NCI-H1436 treated with DMSO at 0.1 percent for 48 hours (cell line): ENCODE measurements around the gene KRTAP12-2.

ENCODE experiments used
- DNase-seq: peaks from one replicate; lab custom pipeline; 2025; lab: John Stamatoyannopoulos, UW

KRTAP12-2 gene

DNA sequence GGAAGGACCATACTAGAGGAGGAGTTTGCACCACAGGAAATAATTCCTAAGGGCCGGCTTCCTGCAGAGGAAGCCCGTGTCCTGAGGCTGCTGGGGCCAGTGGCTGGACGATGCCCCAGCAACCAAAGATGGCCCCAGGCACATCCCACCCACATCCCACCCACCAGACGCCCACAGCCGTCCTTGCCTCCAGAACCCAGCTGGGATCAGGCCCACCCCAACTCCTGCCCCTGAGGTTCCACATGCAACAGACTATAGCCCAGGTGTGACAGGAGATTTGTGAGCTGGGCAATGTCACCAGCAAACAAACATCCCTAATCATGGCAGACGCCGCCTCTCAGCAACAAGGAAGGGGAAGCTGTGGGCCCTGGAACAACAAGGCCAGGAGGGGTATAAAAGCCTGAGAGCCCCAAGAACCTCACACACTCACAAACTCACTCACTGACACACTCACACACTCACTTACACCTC, 40.0 kb downstream of the KRTAP12-2 start, which contains the start of gene KRTAP10-9:
Gene KRTAP10-9 (plus strand): TSS at position 421 of the 471 bp plus-strand sequence. CDS start 79 bp downstream, outside the sequence.
- no peak for DNase-seq

DNA sequence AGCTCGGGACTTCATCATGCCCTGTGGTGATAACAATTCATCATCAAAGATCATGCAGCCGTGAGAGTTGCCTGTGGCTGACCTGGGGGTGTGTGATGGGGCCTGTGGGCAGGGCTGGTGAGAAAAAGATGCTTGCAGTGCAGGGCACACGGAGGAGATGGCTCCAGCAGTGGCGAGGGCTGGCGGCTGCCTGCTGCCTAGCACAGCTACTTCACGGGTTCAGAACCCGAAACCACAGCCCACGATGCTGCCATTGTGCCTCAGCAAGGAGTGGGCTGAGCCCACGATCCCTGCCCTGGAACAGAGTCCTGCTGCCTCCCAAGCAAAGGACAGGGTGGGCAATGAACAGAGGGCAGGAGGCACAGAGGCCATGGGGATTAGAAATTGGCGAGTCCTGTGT, 40.5 kb downstream of the KRTAP12-2 start:
- no peak for DNase-seq

DNA sequence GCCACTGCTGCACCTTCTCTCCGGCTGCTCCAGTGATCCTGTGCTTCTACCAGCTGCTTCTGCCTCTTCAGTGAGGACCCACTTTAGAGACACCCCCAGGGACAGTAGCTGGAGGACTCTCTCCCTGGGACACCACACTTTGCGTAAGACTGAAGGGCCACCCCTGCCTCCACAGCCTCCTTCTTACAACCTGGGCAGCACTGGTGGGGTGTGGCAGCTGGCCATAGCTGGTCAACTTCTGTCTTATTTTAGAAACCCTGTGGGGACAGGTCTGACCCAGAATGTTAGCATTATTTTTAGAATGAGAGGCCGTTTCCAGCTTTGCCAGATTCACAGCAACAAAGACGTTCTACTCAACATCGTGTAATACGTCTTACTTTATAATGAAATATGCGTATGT, 41.0 kb downstream of the KRTAP12-2 start:
- no peak for DNase-seq

DNA sequence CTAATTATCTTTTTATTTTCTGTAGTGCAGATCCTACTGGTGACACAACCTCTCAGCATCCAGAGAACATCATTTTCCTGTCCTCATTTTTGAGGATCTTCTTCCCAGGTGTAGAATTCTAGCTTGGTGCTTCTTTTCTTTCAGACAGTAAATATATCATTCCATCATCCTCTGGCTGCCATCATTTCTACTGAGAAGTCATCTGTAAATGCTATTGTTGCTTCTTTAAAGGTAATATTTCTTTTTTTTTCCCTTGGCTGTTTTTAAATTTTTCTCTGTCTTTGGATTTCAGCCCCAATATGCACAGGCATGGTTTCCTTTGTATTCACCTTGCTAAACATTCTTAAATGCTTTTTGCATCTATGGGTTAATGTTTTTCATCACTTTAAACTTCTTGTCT, 43.2 kb downstream of the KRTAP12-2 start:
- DNase-seq: no peak

DNA sequence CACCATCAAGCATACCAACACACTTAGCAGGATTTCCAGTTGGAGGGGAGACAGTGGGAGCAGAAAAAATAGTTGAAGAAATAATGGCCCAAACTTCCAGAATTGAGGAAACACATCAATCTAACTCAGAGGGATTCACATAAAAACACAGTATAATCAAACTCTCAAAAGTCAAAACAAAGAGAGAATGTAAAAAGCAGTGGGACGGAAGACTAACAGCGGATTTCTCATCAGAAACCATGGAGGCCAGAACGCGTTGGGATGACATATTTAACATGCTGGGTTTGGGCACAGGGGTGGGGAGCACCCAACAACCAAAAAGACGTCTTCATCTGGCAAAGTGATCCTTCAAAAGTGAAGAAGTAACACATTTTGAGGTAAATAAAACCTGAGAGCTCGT, 46.8 kb downstream of the KRTAP12-2 start:
- DNase-seq: no peak

DNA sequence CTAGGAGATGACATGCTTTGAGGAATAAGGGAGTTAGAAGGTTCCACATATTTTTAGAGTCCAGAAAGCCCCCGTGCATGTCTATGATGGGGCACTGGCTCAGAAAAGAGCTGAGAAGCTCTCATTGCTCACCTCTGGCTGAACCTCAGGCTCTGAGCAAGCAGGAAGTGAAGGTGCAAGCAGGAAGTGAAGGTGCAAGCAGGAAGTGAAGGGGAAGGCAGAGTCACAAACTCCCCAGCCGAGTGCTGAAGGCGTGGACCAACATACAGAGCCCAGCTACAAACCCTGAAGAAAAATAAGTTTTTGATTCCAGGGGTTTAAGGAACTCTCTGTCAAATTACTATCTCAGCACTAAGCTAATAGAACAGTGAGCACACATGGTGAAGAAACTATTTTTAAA, 47.8 kb downstream of the KRTAP12-2 start:
- no peak for DNase-seq

DNA sequence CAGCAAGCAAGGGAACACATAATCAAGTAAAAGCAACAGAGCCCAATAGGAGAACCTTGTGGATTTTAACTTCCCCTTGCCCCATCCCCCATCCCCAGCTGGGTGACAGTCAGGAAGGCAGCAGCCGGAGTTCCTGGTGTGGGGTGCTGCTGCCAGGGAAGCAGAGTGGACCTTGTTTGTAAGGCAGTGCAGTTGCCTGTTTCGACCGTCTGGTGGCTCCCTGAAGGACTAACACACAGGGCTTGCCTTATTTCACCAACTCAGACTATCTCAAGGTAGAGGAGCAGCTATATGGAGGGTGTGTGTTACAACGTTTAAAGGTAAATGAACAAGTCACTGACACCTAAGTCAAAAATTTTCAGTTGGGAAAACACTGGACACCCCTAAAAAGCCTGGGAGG, 48.2 kb downstream of the KRTAP12-2 start:
- no peak for DNase-seq

DNA sequence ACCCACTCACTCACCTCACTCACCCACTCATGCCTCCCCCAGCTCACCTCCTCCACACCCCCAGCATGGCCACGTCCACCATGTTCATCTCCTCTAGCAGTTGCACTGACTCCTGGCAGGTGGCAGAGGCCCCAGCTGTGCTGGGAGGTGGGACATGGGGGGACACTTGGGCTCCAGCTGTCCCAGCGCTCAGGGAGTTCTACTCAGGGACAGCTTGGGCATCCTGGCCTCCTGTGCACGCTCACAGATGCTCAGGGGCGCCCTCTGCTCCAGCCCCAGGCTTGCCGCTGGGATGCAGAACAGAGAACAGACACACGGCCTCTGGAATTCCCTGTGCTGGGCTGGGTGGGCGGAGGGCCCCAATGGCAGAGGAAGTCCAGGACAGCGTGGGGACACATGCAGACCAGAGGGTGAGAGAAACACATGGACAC, 49.6 kb downstream of the KRTAP12-2 start:
- DNase-seq: no peak

DNA sequence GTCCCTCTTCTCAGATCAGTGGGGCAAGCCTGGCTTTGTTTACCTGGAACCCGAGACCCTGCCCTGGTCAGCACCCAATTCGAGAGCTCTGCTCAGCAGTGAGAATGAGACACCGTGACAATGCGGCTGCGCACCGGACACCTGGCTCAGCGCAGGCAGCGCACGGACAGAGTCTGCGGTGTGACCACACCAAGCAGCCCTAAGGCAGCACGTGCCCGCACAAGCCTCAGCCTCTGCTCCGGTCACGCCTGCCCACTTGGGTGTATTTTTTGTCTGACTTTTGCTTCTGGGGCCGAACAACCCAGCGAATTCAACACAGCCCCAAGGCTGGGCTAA, 50.2 kb downstream of the KRTAP12-2 start:
- no peak for DNase-seq
